ENCODE measurements around the gene ADAMTS9.

The ADAMTS9 gene

DNA sequence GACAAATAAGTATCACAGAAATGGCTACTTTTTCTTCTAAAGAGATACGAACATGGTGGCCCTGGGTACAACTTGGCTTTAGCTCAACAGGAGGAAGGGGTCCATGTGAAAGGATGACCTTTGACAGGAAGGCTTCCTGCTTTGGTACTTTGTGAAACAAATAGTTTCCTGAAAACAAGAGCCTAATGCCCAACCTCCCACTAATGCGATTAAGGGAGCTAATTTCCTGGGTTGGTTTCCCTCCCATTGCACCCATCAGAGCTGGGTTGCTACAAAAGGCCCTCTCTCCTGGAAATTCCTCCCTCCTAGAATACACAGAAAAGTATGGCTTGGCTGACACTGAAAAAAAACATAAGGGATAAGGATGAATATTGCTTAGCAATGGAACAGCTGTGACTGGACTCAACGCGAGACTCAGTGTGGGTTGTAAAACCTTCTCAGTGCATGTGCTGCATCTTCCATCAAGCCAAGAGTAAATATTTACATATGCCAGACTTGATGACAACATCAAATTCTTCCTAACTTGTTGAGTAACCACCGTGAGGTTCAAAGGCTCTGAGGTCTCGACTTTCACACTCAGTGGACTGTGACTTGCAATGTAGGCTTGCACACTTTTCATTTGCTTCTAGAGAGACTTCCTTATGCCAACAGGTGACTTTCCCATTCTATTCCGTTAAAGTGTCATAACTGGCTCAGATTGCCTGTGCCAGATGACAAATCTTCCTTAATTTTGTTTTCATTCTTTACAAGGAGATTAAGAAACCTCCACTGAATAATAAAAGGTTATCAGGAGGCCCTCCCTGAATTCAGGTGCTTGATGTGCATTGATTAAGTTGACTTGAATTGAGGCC lies 60.1 kb downstream of the ADAMTS9 start:
- TF ChIP-seq TAF1 (IDR thresholded peaks at IDR 0.05; ENCODE audit: low read depth) (no peak), EGR1 (IDR thresholded peaks at IDR 0.05) (no peak), ZBTB7A (IDR thresholded peaks at IDR 0.05; ENCODE audit: low read depth) (no peak), TEAD4 (IDR thresholded peaks at IDR 0.05) (no peak), TCF12 (IDR thresholded peaks at IDR 0.05; ENCODE audit: low read depth) (no peak), CEBPB (IDR thresholded peaks at IDR 0.05) (no peak), YY1 (IDR thresholded peaks at IDR 0.05; ENCODE audit: low read depth) (no peak), NFIC (IDR thresholded peaks at IDR 0.05) (no peak), FOXM1 (IDR thresholded peaks at IDR 0.05; ENCODE audit: borderline replicate concordance, low read depth) (no peak), EP300 (IDR thresholded peaks at IDR 0.05; ENCODE audit: borderline replicate concordance) (no peak), CREB1 (IDR thresholded peaks at IDR 0.05; ENCODE audit: low read depth) (no peak), RAD21 (IDR thresholded peaks at IDR 0.05; ENCODE audit: low read depth) (no peak)
- TF ChIP-seq, protein P1, sequence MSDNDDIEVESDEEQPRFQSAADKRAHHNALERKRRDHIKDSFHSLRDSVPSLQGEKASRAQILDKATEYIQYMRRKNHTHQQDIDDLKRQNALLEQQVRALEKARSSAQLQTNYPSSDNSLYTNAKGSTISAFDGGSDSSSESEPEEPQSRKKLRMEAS (IDR thresholded peaks at IDR 0.05) = no peak
- TF ChIP-seq, protein P2, sequence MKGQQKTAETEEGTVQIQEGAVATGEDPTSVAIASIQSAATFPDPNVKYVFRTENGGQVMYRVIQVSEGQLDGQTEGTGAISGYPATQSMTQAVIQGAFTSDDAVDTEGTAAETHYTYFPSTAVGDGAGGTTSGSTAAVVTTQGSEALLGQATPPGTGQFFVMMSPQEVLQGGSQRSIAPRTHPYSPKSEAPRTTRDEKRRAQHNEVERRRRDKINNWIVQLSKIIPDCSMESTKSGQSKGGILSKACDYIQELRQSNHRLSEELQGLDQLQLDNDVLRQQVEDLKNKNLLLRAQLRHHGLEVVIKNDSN (IDR thresholded peaks at IDR 0.05) = no peak
- TF ChIP-seq, protein P3, sequence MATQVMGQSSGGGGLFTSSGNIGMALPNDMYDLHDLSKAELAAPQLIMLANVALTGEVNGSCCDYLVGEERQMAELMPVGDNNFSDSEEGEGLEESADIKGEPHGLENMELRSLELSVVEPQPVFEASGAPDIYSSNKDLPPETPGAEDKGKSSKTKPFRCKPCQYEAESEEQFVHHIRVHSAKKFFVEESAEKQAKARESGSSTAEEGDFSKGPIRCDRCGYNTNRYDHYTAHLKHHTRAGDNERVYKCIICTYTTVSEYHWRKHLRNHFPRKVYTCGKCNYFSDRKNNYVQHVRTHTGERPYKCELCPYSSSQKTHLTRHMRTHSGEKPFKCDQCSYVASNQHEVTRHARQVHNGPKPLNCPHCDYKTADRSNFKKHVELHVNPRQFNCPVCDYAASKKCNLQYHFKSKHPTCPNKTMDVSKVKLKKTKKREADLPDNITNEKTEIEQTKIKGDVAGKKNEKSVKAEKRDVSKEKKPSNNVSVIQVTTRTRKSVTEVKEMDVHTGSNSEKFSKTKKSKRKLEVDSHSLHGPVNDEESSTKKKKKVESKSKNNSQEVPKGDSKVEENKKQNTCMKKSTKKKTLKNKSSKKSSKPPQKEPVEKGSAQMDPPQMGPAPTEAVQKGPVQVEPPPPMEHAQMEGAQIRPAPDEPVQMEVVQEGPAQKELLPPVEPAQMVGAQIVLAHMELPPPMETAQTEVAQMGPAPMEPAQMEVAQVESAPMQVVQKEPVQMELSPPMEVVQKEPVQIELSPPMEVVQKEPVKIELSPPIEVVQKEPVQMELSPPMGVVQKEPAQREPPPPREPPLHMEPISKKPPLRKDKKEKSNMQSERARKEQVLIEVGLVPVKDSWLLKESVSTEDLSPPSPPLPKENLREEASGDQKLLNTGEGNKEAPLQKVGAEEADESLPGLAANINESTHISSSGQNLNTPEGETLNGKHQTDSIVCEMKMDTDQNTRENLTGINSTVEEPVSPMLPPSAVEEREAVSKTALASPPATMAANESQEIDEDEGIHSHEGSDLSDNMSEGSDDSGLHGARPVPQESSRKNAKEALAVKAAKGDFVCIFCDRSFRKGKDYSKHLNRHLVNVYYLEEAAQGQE (IDR thresholded peaks at IDR 0.05; ENCODE audit: low read depth) = no peak

DNA sequence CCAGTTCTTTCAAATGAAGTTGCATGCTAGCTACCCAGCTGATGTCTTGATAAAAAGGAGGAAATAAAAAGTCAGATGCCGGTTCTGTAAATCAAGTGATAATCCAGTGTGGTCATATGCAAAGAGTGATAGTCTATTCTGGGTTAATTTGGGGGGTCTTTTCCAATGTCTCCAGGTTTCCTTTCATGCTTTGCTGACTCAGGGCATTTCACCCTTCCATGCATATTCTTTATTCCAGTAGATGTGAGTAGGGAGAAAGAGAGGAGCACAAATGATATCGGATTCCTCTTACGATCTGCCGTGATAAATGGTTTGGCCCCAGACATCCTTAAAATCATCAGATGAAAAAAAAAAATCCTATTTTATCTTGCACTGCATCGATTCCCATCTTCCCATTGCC lies 60.8 kb downstream of the ADAMTS9 start:
- TF ChIP-seq TEAD4 (IDR thresholded peaks at IDR 0.05) (no peak), TCF12 (IDR thresholded peaks at IDR 0.05; ENCODE audit: low read depth) (no peak), CEBPB (IDR thresholded peaks at IDR 0.05) (no peak)
- TF ChIP-seq, protein P3 (IDR thresholded peaks at IDR 0.05; ENCODE audit: low read depth) = no peak

DNA sequence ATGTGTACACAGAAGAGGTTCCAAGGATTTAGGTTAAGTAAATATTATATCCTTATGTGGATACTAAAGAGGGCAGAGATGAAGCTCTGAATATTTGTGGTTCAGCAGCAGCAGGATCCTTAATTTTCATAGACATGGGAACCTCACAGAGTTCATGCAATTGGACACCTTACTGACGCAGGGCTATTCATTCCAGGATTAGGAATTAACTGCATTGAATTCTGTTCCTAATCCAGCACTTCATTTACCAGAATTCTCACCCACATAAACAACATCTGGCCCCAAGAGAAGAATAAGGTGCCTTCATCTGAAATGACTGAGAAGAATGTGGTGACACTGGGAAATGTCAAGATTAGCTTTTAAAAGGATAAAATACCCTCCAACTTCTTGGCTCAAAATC lies 62.4 kb downstream of the ADAMTS9 start:
- TF ChIP-seq, protein P1 (IDR thresholded peaks at IDR 0.05) = no peak
- TF ChIP-seq TCF12 (IDR thresholded peaks at IDR 0.05; ENCODE audit: low read depth) (no peak), NFIC (IDR thresholded peaks at IDR 0.05) (no peak), CEBPB (IDR thresholded peaks at IDR 0.05) (no peak), RAD21 (IDR thresholded peaks at IDR 0.05; ENCODE audit: low read depth) (no peak), TEAD4 (IDR thresholded peaks at IDR 0.05) (no peak), CREB1 (IDR thresholded peaks at IDR 0.05; ENCODE audit: low read depth) (no peak), EP300 (IDR thresholded peaks at IDR 0.05; ENCODE audit: borderline replicate concordance) (no peak), ZBTB7A (IDR thresholded peaks at IDR 0.05; ENCODE audit: low read depth) (no peak), EGR1 (IDR thresholded peaks at IDR 0.05) (no peak)
- TF ChIP-seq, protein P2 (IDR thresholded peaks at IDR 0.05) = no peak

DNA sequence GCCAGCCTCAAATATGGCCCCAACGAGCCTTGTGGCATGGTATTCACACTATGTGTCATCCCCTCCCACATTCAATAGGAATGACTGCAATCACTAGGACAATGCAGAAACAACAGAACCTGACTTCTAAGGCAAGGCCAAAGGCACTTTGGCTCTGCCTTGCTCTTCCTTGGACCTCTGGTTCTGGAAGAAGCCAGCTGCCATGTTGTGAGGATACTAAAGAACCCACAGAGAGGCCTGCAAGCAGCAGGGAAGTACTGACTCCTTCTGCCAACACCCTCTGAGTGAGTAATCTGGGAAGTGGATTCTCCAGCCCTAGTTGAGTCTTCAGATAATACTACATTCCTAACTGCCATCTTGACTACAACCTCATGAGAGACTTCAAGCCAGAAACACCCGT lies 64.7 kb downstream of the ADAMTS9 start:
- no peak for TF ChIP-seq FOXM1 (IDR thresholded peaks at IDR 0.05; ENCODE audit: borderline replicate concordance, low read depth)
- no peak for TF ChIP-seq YY1 (IDR thresholded peaks at IDR 0.05; ENCODE audit: low read depth)
- no peak for TF ChIP-seq NFIC (IDR thresholded peaks at IDR 0.05)
- TF ChIP-seq, protein P3 (IDR thresholded peaks at IDR 0.05; ENCODE audit: low read depth) = no peak
- TF ChIP-seq, protein P2 (IDR thresholded peaks at IDR 0.05) = no peak
- TF ChIP-seq CREB1 (IDR thresholded peaks at IDR 0.05; ENCODE audit: low read depth) = no peak
- TF ChIP-seq EGR1 (IDR thresholded peaks at IDR 0.05) = no peak
- no peak for TF ChIP-seq TEAD4 (IDR thresholded peaks at IDR 0.05)
- no peak for TF ChIP-seq RAD21 (IDR thresholded peaks at IDR 0.05; ENCODE audit: low read depth)
- TF ChIP-seq TAF1 (IDR thresholded peaks at IDR 0.05; ENCODE audit: low read depth) = no peak

Measured in Ishikawa (cell line).